CD4-positive, alpha-beta T cell treated with Interleukin-6 for 4 hours (primary cell): Measurements from ENCODE around the gene RASSF8.

Source experiments
- DNase-seq: peaks from one replicate; pipeline ENCODE4 v3.0.0-alpha.2; 2020; ENCODE audit warnings: mixed read lengths

RASSF8 gene

DNA sequence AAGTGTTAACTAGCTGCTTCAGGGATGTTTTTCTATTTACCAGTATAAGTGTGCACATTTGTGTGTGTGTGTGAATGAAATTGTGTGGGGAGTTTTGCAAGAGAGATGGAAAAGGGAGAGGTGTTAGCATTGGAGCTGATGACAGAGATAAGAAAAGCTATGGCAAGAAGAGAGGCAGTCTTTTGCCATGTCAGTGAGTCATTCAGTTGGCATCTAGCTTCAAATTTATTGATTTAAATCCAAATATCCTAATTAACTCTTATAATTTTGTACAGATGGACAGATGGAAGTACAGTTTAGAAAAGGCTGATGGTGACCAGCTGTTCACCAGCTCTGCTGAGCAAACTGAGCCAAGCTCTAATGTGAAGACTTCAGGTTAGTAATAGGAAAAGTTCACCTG lies 169.7 kb downstream of the RASSF8 start:
- DNase-seq: no peak
